HCT116 (cell line): ENCODE results near the gene VMP1. TPM values are rescaled to one million over a fixed set of nuclear protein-coding genes. Genes with fewer than 3 reads are reported as not detected.

Experiments
- ATAC-seq: fragments of 200-7000 bp; cut with Tn5 transposase; 2 replicates; pipeline ENCODE4 v1.9.1; 2020; ENCODE audit warnings: mild to moderate bottlenecking, moderate library complexity
- BruUV-seq: library from RNA; stranded (reverse); fragments of 400-500 nt; replicated peaks from 2 replicates; lab custom pipeline; 2021; lab: Mats Ljungman, UMichigan
- CTCF ChIA-PET: fragments of 300-600 bp; sonication (Branson Sonifier 250); formaldehyde crosslinking; loops from one replicate; lab custom pipeline; 2021; ENCODE audit warnings: antibody characterized with exemption; lab: Charles Lee
- POLR2A ChIA-PET: fragments of 300-600, 350-600 bp; sonication (Branson Sonifier 250); formaldehyde crosslinking; loops from one replicate; lab custom pipeline; 2021; ENCODE audit warnings: antibody characterized with exemption; lab: Charles Lee
- RAD21 ChIA-PET, 2 experiments: fragments of 300-600 bp; sonication (Branson Sonifier 250); formaldehyde crosslinking; loops; one replicate each; lab custom pipeline; 2023; ENCODE audit warnings: low total read pairs in 2 of 2; ENCODE audit not compliant: uncharacterized antibody in 2 of 2, unreplicated experiment in 2 of 2, low non-redundant PET in 1 of 2; lab: Charles Lee
- DNase-seq: peaks from one replicate; pipeline ENCODE4 v3.0.0-alpha.2; 2010; ENCODE audit warnings: low read depth, low spot score
- H2AFZ ChIP-seq: fragments of 200-600 bp; shearing (Covaris generic), sonication (generic); 2 replicates; pipeline ENCODE4 v1.6.1; 2017; ENCODE audit warnings: low read depth, mixed run types, mixed read lengths, antibody characterized with exemption, low read length; ENCODE audit not compliant: poor library complexity, severe bottlenecking
- H3K27ac ChIP-seq: 2 replicates; pipeline ENCODE4 v1.5.1; 2012; ENCODE audit warnings: low read depth, low read length
- H3K27me3 ChIP-seq: fragments of 200-600 bp; sonication (generic); 2 replicates; pipeline ENCODE4 v1.6.1; 2016; ENCODE audit warnings: mixed run types, low read length, mixed read lengths; ENCODE audit not compliant: insufficient read depth
- H3K36me3 ChIP-seq, 2 experiments: fragments of 200-500 bp in 1 of 2; fragments of 200-600 bp in 1 of 2; sonication (Bioruptor generic) in 1 of 2; sonication (generic) in 1 of 2; 2 replicates each; pipeline versions ENCODE4 v1.5.1 to v1.6.1; 2014 to 2016; ENCODE audit warnings: low read length in 2 of 2, inconsistent platforms in 1 of 2, mixed read lengths in 1 of 2, mixed run types in 1 of 2; ENCODE audit not compliant: insufficient read depth in 2 of 2, control insufficient read depth in 1 of 2
- H3K4me1 ChIP-seq, 2 experiments: fragments of 200-600 bp in 1 of 2; sonication (generic) in 1 of 2; 2 replicates each; pipeline versions ENCODE4 v1.5.1 to v1.6.1; 2012 to 2017; ENCODE audit warnings: low read length in 2 of 2, inconsistent platforms in 1 of 2, mild to moderate bottlenecking in 1 of 2, mixed read lengths in 1 of 2, mixed run types in 1 of 2, moderate library complexity in 1 of 2; ENCODE audit not compliant: insufficient read depth in 2 of 2, control insufficient read depth in 1 of 2
- H3K4me2 ChIP-seq: fragments of 200-600 bp; sonication (generic); 2 replicates; pipeline ENCODE4 v1.6.1; 2017; ENCODE audit warnings: mixed run types, low read length, mixed read lengths
- H3K4me3 ChIP-seq, 2 experiments: fragments of 200-600 bp in 1 of 2; sonication (generic) in 1 of 2; replicated peaks in 1 of 2; 2 replicates each; pipeline ENCODE4 v1.5.1; 2011 to 2016; ENCODE audit warnings: low read length in 2 of 2, control low read depth in 1 of 2, low read depth in 1 of 2, mild to moderate bottlenecking in 1 of 2, mixed read lengths in 1 of 2, mixed run types in 1 of 2
- H3K79me2 ChIP-seq: fragments of 200-600 bp; sonication (generic); 2 replicates; pipeline ENCODE4 v1.6.1; 2017; ENCODE audit warnings: mild to moderate bottlenecking, mixed run types, low read length, moderate library complexity, mixed read lengths; ENCODE audit not compliant: insufficient read depth
- H3K9ac ChIP-seq: fragments of 200-600 bp; sonication (generic); 2 replicates; pipeline ENCODE4 v1.6.1; 2016; ENCODE audit warnings: low read length, mixed read lengths
- H3K9me2 ChIP-seq: fragments of 200-600 bp; sonication (generic), shearing (Covaris generic); 2 replicates; pipeline ENCODE4 v1.6.1; 2017; ENCODE audit warnings: mixed run types, mild to moderate bottlenecking, moderate library complexity; ENCODE audit not compliant: insufficient read depth
- H3K9me3 ChIP-seq, 2 experiments: fragments of 200-500 bp in 1 of 2; fragments of 200-600 bp in 1 of 2; sonication (Bioruptor generic) in 1 of 2; sonication (generic) in 1 of 2; 2 replicates each; pipeline ENCODE4 v1.6.1; 2014 to 2017; ENCODE audit warnings: low read length in 2 of 2, mixed read lengths in 2 of 2, inconsistent platforms in 1 of 2, low read depth in 1 of 2, mild to moderate bottlenecking in 1 of 2, mixed run types in 1 of 2, moderate library complexity in 1 of 2; ENCODE audit not compliant: control insufficient read depth in 1 of 2, insufficient read depth in 1 of 2
- H4K20me1 ChIP-seq: fragments of 200-600 bp; sonication (generic), shearing (Covaris generic); 2 replicates; pipeline ENCODE4 v1.6.1; 2017; ENCODE audit warnings: mixed run types, mild to moderate bottlenecking, moderate library complexity; ENCODE audit not compliant: insufficient read depth
- RAD21 ChIP-seq: IDR thresholded peaks from 2 replicates; pipeline ENCODE4 v1.6.1; 2012; ENCODE audit warnings: low read depth, mild to moderate bottlenecking
- intact Hi-C: fragments of 100-400 bp; cut with micrococcal nuclease; formaldehyde crosslinking; loops from 2 replicates; pipeline ENCODE4 v1.10.0; 2022
- total RNA-seq: library from RNA; stranded (reverse); gene quantifications from one replicate; pipeline ENCODE4 v1.2.1, GENCODE V29; 2021; ENCODE audit not compliant: unreplicated experiment

The VMP1 gene
- total RNA-seq, 1 experiment from 2014 or later, result 366 TPM

DNA sequence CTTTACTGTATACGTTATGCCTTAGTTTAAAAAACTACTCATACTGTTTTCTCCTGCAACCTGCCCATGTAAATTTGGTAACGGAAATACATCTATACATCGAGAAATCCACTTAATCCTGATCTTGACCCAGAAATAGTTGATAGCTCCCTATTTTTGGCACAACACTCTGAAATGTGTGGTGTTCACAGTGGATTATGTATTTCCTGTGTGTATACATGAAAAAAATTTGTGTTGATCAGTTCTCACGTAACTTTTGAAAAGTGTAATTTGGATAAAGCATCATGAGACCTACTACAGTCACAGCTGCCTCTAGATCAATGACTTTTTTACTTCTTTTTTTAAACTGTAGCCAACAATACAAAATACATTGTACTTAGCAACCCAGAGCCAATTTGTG, 90.7 kb downstream of the VMP1 start:
- RAD21 ChIA-PET, result no interaction called here
- Histone ChIP-seq H3K9me3 (no peaks in the 10 kb centered on the region), H3K27ac (peak overlapping the region; percentile 37; the same call in 1 of the 2 replicates), H3K79me2 (peaks cover 3% of the 10 kb centered on the region; the same call in 1 of the 2 replicates), H3K27me3 (no peaks in the 10 kb centered on the region), H3K9me2 (no peaks in the 10 kb centered on the region), H4K20me1 (no peaks in the 10 kb centered on the region), H3K9ac (no peak overlapping the region), H3K4me3 (no peak overlapping the region), H3K4me2 (no peak overlapping the region), H3K36me3 (0 out of 4 replicates have a peak, but pooled peaks cover 0 to 5% of the 10 kb centered on the region in 2 experiments), H2AFZ (no peak overlapping the region), H3K4me1 (peaks cover 51 to 62% of the 10 kb centered on the region in 2 experiments)
- no peak for TF ChIP-seq RAD21
- CTCF ChIA-PET, result no interaction called here
- intact Hi-C loops, result no loop called here
- no TSS peak for BruUV-seq
- ATAC-seq, result no peak
- DNase-seq, result no peak
- POLR2A ChIA-PET, result interaction anchor here (0.6 to 2.7 kb wide), 6 partner anchors 12 to 40 kb away, joined by 4 to 13 read pairs (median 5); no protein-coding TSS in a partner anchor

DNA sequence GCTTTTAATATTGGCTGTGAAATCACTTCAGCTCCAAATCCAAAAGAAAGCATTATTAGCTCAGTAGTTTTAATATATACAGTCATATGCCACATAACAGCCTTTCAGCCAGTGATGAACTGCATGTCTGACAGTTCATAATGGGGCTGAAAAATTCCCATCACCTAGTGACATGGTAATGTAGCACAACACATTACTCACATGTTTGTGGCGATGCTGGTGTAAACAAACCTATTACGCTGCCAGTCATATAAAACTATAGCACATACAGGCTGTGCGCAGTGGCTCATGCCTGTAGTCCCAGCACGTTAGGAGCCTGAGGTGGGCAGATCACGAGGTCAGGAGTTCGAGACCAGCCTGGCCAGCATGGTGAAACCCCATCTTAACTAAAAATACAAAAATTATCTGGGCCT, 93.1 kb downstream of the VMP1 start:
- Histone ChIP-seq H3K36me3 (0 out of 4 replicates have a peak, but pooled peaks cover 0 to 5% of the 10 kb centered on the region in 2 experiments), H4K20me1 (no peaks in the 10 kb centered on the region), H3K4me1 (peaks cover 51 to 64% of the 10 kb centered on the region in 2 experiments), H3K9me2 (no peaks in the 10 kb centered on the region), H3K27me3 (no peaks in the 10 kb centered on the region), H3K9ac (no peak overlapping the region), H2AFZ (no peak overlapping the region), H3K4me3 (no peak overlapping the region), H3K9me3 (no peaks in the 10 kb centered on the region), H3K4me2 (no peak overlapping the region), H3K79me2 (peaks cover 9% of the 10 kb centered on the region), H3K27ac (peak overlapping the region; percentile 15; the same call in 1 of the 2 replicates)
- ChIA-PET CTCF (no interaction called here), POLR2A (interaction anchor here (1.0 to 1.5 kb wide), 2 partner anchors 25 to 37 kb away, joined by 3 to 7 read pairs; no protein-coding TSS in a partner anchor), RAD21 (no interaction called here)
- intact Hi-C loops, result no loop called here
- TF ChIP-seq RAD21, result no peak
- no TSS peak for BruUV-seq
- peak; percentile 35; the same call in 1 of the 2 replicates for ATAC-seq
- peak; percentile 21 for DNase-seq
